GM21529 (cell line): ENCODE results near the gene GMPPA.
A peak's percentile ranks its signal among the peaks of the same experiment; 100 is the strongest.

ENCODE experiments used
- ATAC-seq: cut with Tn5 transposase; IDR thresholded peaks from one replicate; pipeline ENCODE4 v1.9.1; 2021; ENCODE audit not compliant: unreplicated experiment

GMPPA gene

DNA sequence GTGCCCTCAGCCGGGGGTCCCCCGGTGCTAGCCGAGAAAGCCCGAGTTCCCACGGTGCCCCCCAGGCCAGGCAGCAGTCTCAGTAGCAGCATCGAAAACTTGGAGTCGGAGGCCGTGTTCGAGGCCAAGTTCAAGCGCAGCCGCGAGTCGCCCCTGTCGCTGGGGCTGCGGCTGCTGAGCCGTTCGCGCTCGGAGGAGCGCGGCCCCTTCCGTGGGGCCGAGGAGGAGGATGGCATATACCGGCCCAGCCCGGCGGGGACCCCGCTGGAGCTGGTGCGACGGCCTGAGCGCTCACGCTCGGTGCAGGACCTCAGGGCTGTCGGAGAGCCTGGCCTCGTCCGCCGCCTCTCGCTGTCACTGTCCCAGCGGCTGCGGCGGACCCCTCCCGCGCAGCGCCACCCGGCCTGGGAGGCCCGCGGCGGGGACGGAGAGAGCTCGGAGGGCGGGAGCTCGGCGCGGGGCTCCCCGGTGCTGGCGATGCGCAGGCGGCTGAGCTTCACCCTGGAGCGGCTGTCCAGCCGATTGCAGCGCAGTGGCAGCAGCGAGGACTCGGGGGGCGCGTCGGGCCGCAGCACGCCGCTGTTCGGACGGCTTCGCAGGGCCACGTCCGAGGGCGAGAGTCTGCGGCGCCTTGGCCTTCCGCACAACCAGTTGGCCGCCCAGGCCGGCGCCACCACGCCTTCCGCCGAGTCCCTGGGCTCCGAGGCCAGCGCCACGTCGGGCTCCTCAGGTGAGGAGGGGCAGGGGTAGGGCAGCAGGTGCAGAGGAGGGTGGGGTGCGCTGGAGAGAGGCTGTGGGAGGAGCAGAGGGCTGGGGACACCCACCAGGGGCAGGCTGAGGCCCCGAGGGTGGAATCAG lies 14.1 kb upstream of the GMPPA start:
- ATAC-seq = no peak

GRCh38 chr2:219485201-219485580 lies 13.5 kb upstream of the GMPPA start:
- no peak for ATAC-seq

DNA sequence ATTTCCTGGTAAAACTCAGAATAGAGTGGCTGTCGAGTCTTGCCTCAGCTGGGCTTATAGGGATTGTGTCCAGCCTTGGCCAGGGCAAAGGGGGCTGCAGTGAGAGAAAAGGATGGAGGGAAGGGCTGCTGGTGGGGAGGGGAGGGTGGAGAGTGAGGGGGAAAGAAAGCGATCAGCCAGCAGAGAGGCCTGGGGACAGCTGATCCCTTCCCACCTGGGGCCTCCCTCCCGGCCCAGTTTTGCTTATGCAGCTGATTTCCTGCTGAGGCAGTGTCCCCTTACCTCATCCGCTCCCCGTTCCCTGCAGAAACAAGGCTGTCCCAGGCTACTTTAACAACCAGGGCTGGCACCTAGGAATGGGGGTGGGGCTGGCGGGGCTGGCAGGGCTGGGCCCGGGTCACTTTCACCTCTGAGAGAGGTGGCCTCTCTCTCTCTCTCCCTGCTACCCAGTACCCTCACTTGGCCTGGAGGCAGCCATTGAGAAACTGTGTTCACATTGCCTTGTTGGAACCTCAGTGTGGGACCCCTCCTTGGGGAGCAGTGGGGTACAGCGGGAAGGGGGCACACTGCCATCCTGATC lies 12.2 kb upstream of the GMPPA start:
- ATAC-seq = no peak

DNA sequence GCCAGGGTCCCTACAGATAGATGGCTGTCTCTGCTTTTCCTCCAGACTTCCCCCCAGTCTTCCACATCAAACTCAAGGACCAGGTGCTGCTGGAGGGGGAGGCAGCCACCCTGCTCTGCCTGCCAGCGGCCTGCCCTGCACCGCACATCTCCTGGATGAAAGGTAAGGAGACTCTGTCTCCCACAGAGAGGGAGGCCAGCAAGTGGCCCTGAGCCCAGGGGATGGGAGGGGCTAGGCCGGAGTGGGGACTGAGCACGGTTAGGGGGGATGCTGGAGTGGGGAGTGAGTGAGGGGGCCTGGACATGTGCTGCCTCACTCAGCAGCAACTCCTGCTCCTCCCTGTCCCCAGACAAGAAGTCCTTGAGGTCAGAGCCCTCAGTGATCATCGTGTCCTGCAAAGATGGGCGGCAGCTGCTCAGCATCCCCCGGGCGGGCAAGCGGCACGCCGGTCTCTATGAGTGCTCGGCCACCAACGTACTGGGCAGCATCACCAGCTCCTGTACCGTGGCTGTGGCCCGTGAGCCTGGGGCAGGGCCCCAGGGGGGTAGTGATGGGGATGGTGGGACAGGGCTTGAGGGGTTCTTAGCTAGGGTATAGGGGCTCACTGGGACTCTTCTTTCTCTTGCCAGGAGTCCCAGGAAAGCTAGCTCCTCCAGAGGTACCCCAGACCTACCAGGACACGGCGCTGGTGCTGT lies 10.4 kb upstream of the GMPPA start:
- ATAC-seq = no peak

- no peak for ATAC-seq
Observed at GRCh38 chr2:219488844-219489194, 9.9 kb upstream of the GMPPA start.

DNA sequence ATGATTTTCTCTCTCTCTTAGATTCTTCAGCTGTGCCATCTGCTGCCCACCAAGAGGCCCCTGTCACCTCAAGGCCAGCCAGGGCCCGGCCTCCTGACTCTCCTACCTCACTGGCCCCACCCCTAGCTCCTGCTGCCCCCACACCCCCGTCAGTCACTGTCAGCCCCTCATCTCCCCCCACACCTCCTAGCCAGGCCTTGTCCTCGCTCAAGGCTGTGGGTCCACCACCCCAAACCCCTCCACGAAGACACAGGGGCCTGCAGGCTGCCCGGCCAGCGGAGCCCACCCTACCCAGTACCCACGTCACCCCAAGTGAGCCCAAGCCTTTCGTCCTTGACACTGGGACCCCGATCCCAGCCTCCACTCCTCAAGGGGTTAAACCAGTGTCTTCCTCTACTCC lies 9.4 kb upstream of the GMPPA start:
- ATAC-seq = no peak

- ATAC-seq = no peak
Observed at GRCh38 chr2:219490186-219490585, 8.5 kb upstream of the GMPPA start.

DNA sequence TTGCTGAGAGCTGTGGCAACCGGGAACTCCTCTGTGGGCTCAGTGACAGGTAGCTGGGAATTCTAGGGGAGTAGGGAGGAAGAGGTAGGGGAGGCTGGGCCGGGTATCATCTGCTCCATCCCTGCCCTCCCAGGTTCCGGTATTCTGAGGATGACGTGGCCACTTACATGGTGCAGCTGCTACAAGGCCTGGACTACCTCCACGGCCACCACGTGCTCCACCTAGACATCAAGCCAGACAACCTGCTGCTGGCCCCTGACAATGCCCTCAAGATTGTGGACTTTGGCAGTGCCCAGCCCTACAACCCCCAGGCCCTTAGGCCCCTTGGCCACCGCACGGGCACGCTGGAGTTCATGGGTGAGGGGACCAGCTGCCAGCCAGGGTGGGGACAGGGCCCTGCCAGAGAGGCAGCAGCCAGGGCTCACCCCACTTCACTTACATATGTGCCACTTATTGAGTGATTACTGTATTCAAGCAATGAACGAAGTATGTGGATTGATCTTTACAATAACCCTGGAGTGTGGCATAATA lies 8.0 kb upstream of the GMPPA start:
- no peak for ATAC-seq

DNA sequence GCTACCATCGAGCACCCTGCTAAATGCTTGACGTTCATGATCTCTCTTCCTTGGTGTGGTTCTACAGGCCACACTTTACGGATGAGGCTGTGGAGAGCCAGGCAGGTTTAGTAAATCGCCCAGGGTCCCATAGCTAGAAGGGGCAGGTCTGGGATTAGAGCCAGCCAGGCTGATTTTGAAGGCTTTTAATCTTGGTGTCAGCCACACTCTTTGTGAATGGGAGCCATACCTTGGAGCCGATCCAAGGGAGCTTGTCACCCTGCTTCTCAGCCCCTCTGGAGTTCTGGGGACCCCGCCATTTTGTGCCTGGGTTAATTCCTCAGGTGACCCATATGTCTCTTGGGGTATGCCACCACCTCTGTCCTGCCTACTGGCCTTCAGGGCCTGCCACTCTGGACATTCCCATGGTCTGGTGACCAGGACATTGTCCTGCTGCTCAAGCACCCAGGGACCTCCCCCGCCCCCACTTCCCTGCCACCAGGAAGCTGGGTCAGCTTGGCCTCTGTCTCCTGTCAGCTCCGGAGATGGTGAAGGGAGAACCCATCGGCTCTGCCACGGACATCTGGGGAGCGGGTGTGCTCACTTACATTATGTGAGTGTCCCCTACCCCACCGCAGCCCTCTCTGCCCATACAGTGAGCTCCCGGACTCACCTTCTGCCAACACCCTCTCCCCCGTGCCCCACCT lies 7.3 kb upstream of the GMPPA start:
- ATAC-seq = no peak

- no peak for ATAC-seq
Observed at GRCh38 chr2:219492575-219492974, 6.1 kb upstream of the GMPPA start.

DNA sequence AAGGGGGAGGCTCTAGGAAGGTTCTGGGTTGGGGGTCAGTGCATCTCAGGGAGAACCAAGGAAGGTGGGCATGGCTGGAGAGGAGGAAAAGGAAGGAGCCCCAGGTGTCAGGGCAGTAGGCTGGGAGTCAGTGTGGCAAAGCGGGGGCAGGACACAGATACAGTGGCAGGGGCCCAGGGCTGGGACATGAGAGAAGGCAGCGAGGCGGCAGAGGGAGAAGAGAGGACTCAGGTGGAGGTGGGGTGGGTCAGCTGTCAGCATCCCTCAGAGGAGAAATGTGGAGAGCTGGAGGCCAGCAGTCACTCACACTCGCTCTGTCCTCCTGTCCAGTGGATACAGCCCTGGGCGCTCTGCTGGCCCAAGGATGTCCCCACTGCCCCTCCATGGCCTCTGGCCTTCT lies 5.6 kb upstream of the GMPPA start:
- no peak for ATAC-seq

DNA sequence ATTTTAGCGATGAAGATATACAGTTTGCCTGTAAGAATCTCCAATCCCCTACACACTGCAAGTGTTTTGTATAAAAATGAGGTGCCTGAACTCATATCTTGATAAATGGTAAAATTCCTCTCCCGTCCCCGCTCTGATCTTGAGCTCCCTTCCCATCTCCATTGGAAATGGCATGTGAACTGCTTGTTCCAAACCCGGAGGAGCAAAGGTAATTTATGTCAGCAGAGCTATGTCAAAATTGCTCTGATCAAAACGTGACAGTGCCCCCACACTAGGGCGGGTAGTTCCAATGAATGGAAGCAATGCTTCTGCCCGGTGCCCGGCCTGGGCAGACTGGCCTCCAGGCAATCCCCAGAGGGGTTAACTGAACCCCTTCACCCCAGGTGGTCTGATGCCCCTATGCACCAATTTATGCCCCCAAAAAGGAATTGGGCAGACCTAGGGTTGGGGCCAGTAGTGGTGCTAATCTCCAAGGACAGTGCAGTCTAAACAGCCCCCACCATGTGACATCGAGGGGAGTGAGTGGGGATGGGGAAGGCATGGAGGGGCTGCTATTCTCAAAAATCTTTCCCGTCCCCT lies 3.6 kb upstream of the GMPPA start:
- no peak for ATAC-seq

DNA sequence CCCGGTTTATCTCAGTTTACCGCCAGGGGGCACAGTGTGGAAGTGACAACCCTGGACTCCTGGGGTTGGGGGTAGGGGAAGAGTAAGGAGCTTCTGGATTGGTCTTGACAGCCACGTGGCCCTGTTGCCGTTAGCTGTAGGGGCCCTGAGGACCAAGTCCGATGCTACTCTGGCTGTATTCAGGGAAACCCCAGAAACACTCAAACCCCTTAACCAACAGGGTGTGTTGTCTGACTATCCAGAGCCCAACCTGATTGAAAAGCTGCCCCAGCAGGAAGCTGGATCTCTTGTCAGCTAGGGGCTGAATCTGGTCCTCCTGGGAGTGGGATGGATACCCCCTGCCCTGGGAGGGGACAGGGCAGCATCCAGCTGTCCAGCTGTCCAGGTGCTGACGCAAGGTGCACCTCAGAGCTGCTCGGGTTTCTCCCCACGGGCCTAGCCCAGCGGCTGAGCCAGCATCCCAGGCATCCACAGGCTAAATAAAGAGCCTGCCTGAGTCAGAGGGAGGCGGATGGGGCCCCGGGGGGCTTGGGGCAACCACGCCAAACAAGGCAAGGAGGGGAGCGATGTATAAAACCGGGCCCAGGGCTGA lies 3.1 kb upstream of the GMPPA start:
- peak; percentile 20 for ATAC-seq

GRCh38 chr2:219496247-219496824 lies 2.4 kb upstream of the GMPPA start:
- ATAC-seq = no peak

- no peak for ATAC-seq
Observed at GRCh38 chr2:219496825-219497494, 1.7 kb upstream of the GMPPA start.

- peak; percentile 25 for ATAC-seq
Observed at GRCh38 chr2:219497495-219498279, 1.0 kb upstream of the GMPPA start.

DNA sequence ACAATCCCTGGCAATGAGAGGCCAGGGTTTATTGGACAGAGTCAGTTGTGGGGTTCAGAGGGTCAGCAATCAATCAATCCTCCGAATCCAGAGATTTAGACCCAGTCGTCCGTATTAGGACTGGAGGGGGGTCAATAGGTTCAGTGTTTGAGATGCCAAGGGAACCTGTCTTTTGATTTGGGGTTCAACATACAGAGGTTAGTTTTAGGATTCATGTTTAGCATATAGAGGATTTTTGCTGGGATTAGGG lies 292 bp downstream of the GMPPA start:
- no peak for ATAC-seq

- ATAC-seq = no peak
Observed at GRCh38 chr2:219499555-219499954, 864 bp downstream of the GMPPA start.

DNA sequence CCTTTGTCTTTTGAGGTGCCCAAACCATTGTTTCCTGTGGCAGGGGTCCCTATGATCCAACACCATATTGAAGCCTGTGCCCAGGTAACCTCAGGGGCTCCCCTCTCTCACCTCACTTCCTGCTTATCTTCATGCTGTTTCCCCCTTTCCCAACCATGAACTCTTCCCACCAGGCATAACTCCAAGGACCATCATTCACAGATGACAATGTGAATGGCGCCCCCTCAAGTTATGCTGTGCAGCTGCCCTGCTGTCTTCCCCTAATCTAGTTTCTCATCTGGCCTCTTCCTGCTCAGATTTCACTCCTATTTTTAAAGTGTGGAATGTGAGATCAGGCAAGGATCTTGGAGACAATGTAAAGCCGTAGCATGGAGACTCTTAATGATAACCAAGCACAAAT lies 1.4 kb downstream of the GMPPA start:
- no peak for ATAC-seq
